B cell (primary cell): ENCODE data around the gene RETREG1. TPM values are rescaled to one million over a fixed set of nuclear protein-coding genes. Genes with fewer than 3 reads are reported as not detected.
"Not testable (repeated sequence)": the region's sequence is repeated elsewhere in the genome, so short reads cannot be mapped to it uniquely, and the experiment has no call there.

Source experiments
- ATAC-seq: fragments of 200-7000 bp; cut with Tn5 transposase; one replicate; pipeline ENCODE4 v1.10.0; 2021; ENCODE audit warnings: low read depth, mild to moderate bottlenecking, moderate number of reproducible peaks, moderate library complexity
- CTCF ChIA-PET: fragments of 350-600 bp; sonication (Branson Sonifier 250); formaldehyde crosslinking; loops from one replicate; lab custom pipeline; 2021; ENCODE audit warnings: antibody characterized with exemption, inconsistent platforms; lab: Charles Lee
- POLR2A ChIA-PET: fragments of 350-600 bp; sonication (Branson Sonifier 250); formaldehyde crosslinking; loops from one replicate; lab custom pipeline; 2021; ENCODE audit warnings: antibody characterized with exemption; lab: Charles Lee
- DNase-seq: peaks from one replicate; pipeline ENCODE4 v3.0.0; 2013
- H2AFZ ChIP-seq: 2 replicates; pipeline ENCODE4 v1.6.1; 2012; ENCODE audit warnings: mild to moderate bottlenecking, low read depth, low read length; ENCODE audit not compliant: insufficient read depth, poor library complexity, severe bottlenecking
- H3K27ac ChIP-seq, 2 donors: 1 replicate in 1 of 2; 2 replicates in 1 of 2; pipeline ENCODE4 v1.5.1; 2012 to 2013; ENCODE audit warnings: low read length in 2 of 2, mild to moderate bottlenecking in 2 of 2, moderate library complexity in 1 of 2
- H3K27me3 ChIP-seq, 4 experiments: fragments of 200-600 bp in 1 of 4; sonication (generic) in 1 of 4; replicated peaks in 1 of 4; 1 replicate in 2 of 4; 2 replicates in 2 of 4; pipeline versions ENCODE4 v1.6.1 to v1.7.0; 2013 to 2016; ENCODE audit warnings: low read length in 3 of 4, mild to moderate bottlenecking in 2 of 4, mixed read lengths in 1 of 4, moderate library complexity in 1 of 4; ENCODE audit not compliant: insufficient read depth in 4 of 4, control insufficient read depth in 3 of 4; ENCODE audit errors: control extremely low read depth in 1 of 4
- H3K36me3 ChIP-seq, 2 experiments: replicated peaks in 1 of 2; 1 replicate in 1 of 2; 2 replicates in 1 of 2; pipeline versions ENCODE4 v1.6.1 to v1.7.1; 2013; ENCODE audit warnings: low read length in 1 of 2; ENCODE audit not compliant: insufficient read depth in 2 of 2, control insufficient read depth in 1 of 2; ENCODE audit errors: control extremely low read depth in 1 of 2, extremely low read depth in 1 of 2
- H3K4me1 ChIP-seq, 2 donors: fragments of 200-600 bp in 1 of 2; sonication (generic) in 1 of 2; 1 replicate in 1 of 2; 2 replicates in 1 of 2; pipeline versions ENCODE4 v1.5.1 to v1.6.1; 2013 to 2017; ENCODE audit warnings: low read length in 2 of 2; ENCODE audit not compliant: control insufficient read depth in 2 of 2, insufficient read depth in 2 of 2
- H3K4me2 ChIP-seq: replicated peaks from 2 replicates; pipeline ENCODE3; 2012; ENCODE audit warnings: mild to moderate bottlenecking, low read depth, low read length; ENCODE audit not compliant: poor library complexity, severe bottlenecking
- H3K4me3 ChIP-seq, 5 experiments: fragments of 200-600 bp in 1 of 5; sonication (generic) in 1 of 5; 1 replicate in 3 of 5; 2 replicates in 2 of 5; pipeline versions ENCODE4 v1.5.1 to v1.7.0; 2011 to 2016; ENCODE audit warnings: low read length in 4 of 5, mild to moderate bottlenecking in 4 of 5, low read depth in 2 of 5, control low read depth in 1 of 5, moderate library complexity in 1 of 5; ENCODE audit not compliant: insufficient read depth in 1 of 5; ENCODE audit errors: control extremely low read depth in 1 of 5, extremely low read depth in 1 of 5
- H3K79me2 ChIP-seq: fragments of 200-600 bp; sonication (generic); one replicate; pipeline ENCODE4 v1.6.0; 2016; ENCODE audit warnings: low read length; ENCODE audit not compliant: control insufficient read depth, insufficient read depth
- H3K9ac ChIP-seq: fragments of 200-600 bp; sonication (generic); 2 replicates; pipeline ENCODE4 v1.6.1; 2017; ENCODE audit warnings: mild to moderate bottlenecking, low read length, moderate library complexity
- H3K9me3 ChIP-seq, 3 donors: one replicate each; pipeline versions ENCODE4 v1.6.1 to v1.7.1; 2013; ENCODE audit warnings: low read length in 2 of 3; ENCODE audit not compliant: control insufficient read depth in 2 of 3, insufficient read depth in 1 of 3; ENCODE audit errors: control extremely low read depth in 1 of 3
- H4K20me1 ChIP-seq: 2 replicates; pipeline ENCODE4 v1.6.0; 2012; ENCODE audit warnings: mild to moderate bottlenecking, low read length; ENCODE audit not compliant: insufficient read depth, control insufficient read depth, poor library complexity, severe bottlenecking
- H3K27ac Mint-ChIP-seq: one replicate; pipeline ENCODE4 v1.8.0; 2021; ENCODE audit warnings: mixed read lengths
- H3K27me3 Mint-ChIP-seq: one replicate; pipeline ENCODE4 v1.8.0; 2021; ENCODE audit warnings: mixed read lengths
- H3K4me1 Mint-ChIP-seq: one replicate; pipeline ENCODE4 v1.8.0; 2021; ENCODE audit warnings: mixed read lengths
- H3K4me3 Mint-ChIP-seq: one replicate; pipeline ENCODE4 v1.8.0; 2021; ENCODE audit warnings: mixed read lengths
- H3K9me3 Mint-ChIP-seq: one replicate; pipeline ENCODE4 v1.8.0; 2022; ENCODE audit warnings: mixed read lengths; ENCODE audit not compliant: insufficient read depth
- EZH2 ChIP-seq: IDR thresholded peaks from 2 replicates; pipeline ENCODE4 v1.6.1; 2012; ENCODE audit warnings: borderline replicate concordance, low read depth, mild to moderate bottlenecking, moderate library complexity, low read length; ENCODE audit not compliant: insufficient read depth, poor library complexity, severe bottlenecking
- WGBS: methylation state at CpG from one replicate; pipeline ENCODE4 v1.1.5; 2013; ENCODE audit warnings: missing lambda C conversion rate; ENCODE audit not compliant: insufficient coverage; 5-methylcytosine and 5-hydroxymethylcytosine counted together
- intact Hi-C: fragments of 100-400 bp; cut with micrococcal nuclease; formaldehyde crosslinking; loops from one replicate; pipeline ENCODE4 v1.10.0; 2022
- polyA plus RNA-seq: library from polyadenylated mRNA; depleted of rRNA; stranded (reverse); fragments of >200 nt; gene quantifications from 2 replicates; pipeline ENCODE4 v1.2.3, GENCODE V29; 2012
- total RNA-seq, 2 donors: library from RNA; stranded (reverse); fragments of 120-200 nt in 1 of 2; gene quantifications; 1 replicate in 1 of 2; 2 replicates in 1 of 2; pipeline versions ENCODE4 v1.2.3 to v1.2.4, GENCODE V29; 2013 to 2022
- TF ChIP-seq, protein P1 (sequence below): fragments of 200-600 bp; IDR thresholded peaks from one replicate; pipeline ENCODE4 v1.8.0; 2022; ENCODE audit warnings: antibody characterized with exemption, mild to moderate bottlenecking

The RETREG1 gene
- total and polyA plus RNA-seq, 2 donors (not counting 1 experiment from before 2014, with no cell fraction given), result 5.1 to 12.9 TPM

- no peak for ATAC-seq
- intact Hi-C loops, result no loop called here
These were observed 136.7 kb downstream of the RETREG1 start for GRCh38 chr5:16480144-16480543.

GRCh38 chr5:16477541-16477940 is 139.3 kb downstream of the RETREG1 start:
- H3K27ac ChIP-seq, result no peak overlapping the region
- ChIA-PET POLR2A (no interaction called here), CTCF (interaction anchor here (2.5 kb wide), 1 partner anchor 22 kb away, joined by 10 read pairs; no protein-coding TSS in a partner anchor)
- H3K9me3 Mint-ChIP-seq, result no peaks in the 10 kb centered on the region
- intact Hi-C loops, result no loop called here
- H3K4me1 ChIP-seq, result no peaks in the 10 kb centered on the region
- no peaks in the 10 kb centered on the region for H3K27me3 ChIP-seq
- no peaks in the 10 kb centered on the region for H3K4me1 Mint-ChIP-seq
- H3K9ac ChIP-seq, result no peak overlapping the region
- TF ChIP-seq, protein P1, sequence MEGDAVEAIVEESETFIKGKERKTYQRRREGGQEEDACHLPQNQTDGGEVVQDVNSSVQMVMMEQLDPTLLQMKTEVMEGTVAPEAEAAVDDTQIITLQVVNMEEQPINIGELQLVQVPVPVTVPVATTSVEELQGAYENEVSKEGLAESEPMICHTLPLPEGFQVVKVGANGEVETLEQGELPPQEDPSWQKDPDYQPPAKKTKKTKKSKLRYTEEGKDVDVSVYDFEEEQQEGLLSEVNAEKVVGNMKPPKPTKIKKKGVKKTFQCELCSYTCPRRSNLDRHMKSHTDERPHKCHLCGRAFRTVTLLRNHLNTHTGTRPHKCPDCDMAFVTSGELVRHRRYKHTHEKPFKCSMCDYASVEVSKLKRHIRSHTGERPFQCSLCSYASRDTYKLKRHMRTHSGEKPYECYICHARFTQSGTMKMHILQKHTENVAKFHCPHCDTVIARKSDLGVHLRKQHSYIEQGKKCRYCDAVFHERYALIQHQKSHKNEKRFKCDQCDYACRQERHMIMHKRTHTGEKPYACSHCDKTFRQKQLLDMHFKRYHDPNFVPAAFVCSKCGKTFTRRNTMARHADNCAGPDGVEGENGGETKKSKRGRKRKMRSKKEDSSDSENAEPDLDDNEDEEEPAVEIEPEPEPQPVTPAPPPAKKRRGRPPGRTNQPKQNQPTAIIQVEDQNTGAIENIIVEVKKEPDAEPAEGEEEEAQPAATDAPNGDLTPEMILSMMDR, result no peak
- no peak for TF ChIP-seq EZH2
- H4K20me1 ChIP-seq, result no peaks in the 10 kb centered on the region
- no peak overlapping the region for H3K4me3 Mint-ChIP-seq
- H3K27me3 Mint-ChIP-seq, result peaks cover 8% of the 10 kb centered on the region
- no peaks in the 10 kb centered on the region for H3K79me2 ChIP-seq
- ATAC-seq, result no peak
- WGBS, result no CpG with 5 or more reads among the region's 3 CpGs
- no peak overlapping the region for H3K4me2 ChIP-seq
- no peaks in the 10 kb centered on the region for H3K36me3 ChIP-seq
- no peaks in the 10 kb centered on the region for H3K9me3 ChIP-seq
- no peak overlapping the region for H3K27ac Mint-ChIP-seq
- H2AFZ ChIP-seq, result no peak overlapping the region
- no peak overlapping the region for H3K4me3 ChIP-seq
- DNase-seq, result no peak

More at GRCh38 chr5:16480144-16480543, 136.7 kb downstream of the RETREG1 start:
- Histone ChIP-seq H2AFZ (no peak overlapping the region), H3K4me2 (no peak overlapping the region), H3K9ac (no peak overlapping the region), H3K27ac (no peak overlapping the region), H3K27me3 (no peaks in the 10 kb centered on the region), H3K36me3 (no peaks in the 10 kb centered on the region), H3K79me2 (no peaks in the 10 kb centered on the region), H4K20me1 (no peaks in the 10 kb centered on the region), H3K4me1 (no peaks in the 10 kb centered on the region), H3K9me3 (no peaks in the 10 kb centered on the region), H3K4me3 (no peak overlapping the region)
- no peak overlapping the region for H3K27ac Mint-ChIP-seq
- H3K4me1 Mint-ChIP-seq, result no peaks in the 10 kb centered on the region
- POLR2A ChIA-PET, result no interaction called here
- no peak for DNase-seq
- H3K27me3 Mint-ChIP-seq, result peaks cover 8% of the 10 kb centered on the region
- TF ChIP-seq EZH2, result no peak
- TF ChIP-seq, protein P1, result no peak
- CTCF ChIA-PET, result no interaction called here
- no peak overlapping the region for H3K4me3 Mint-ChIP-seq
- no peaks in the 10 kb centered on the region for H3K9me3 Mint-ChIP-seq

DNA sequence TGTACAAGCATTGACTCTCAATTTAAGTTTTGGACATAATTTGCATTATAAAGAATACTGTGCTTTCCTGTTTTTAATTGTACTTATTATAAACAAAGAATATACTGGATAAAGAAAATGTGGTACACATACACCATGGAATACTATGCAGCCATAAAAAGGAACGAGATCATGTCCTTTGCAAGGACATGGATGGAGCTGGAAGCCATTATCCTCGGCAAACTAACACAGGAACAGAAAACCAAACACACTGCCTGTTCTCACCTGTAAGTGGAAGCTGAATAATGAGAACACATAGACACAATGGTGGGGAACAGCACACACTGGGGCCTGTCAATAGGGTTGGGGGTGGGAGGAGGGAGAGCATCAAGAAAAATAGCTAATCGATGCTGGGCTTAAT is 140.4 kb downstream of the RETREG1 start:
- H3K4me2 ChIP-seq, H3K27me3 Mint-ChIP-seq, H3K79me2 ChIP-seq, H3K27ac ChIP-seq, H3K4me1 Mint-ChIP-seq, H3K27me3 ChIP-seq, H3K27ac Mint-ChIP-seq, H3K4me3 ChIP-seq, H3K4me1 ChIP-seq, POLR2A ChIA-PET, intact Hi-C loops, ATAC-seq, H3K9me3 ChIP-seq, H3K4me3 Mint-ChIP-seq, H3K9ac ChIP-seq, DNase-seq, H2AFZ ChIP-seq, H4K20me1 ChIP-seq, H3K36me3 ChIP-seq, H3K9me3 Mint-ChIP-seq: not testable (repeated sequence)
- no CpG with 5 or more reads among the region's 3 CpGs for WGBS
- CTCF ChIA-PET, result interaction anchor here (2.5 kb wide), 1 partner anchor 21 kb away, joined by 10 read pairs; no protein-coding TSS in a partner anchor
